ENCODE data around the gene FARP2.

Gene FARP2

GRCh38 chr2:241467777-241468475, 111.8 kb downstream of the FARP2 start:
- H3K27ac ChIP-seq (ENCODE audit: low read depth, low read length, poor library complexity, severe bottlenecking), result no peak overlapping the region
- no peaks in the 10 kb centered on the region for H3K9me2 ChIP-seq (ENCODE audit: low read depth, low read length)
- H4K20me1 ChIP-seq (ENCODE audit: insufficient read depth, low read length), result no peaks in the 10 kb centered on the region
- H3K9me3 ChIP-seq (ENCODE audit: low read length), result no peaks in the 10 kb centered on the region
- H3K4me2 ChIP-seq (ENCODE audit: low read length), result no peak overlapping the region
- H3K79me2 ChIP-seq (ENCODE audit: insufficient read depth, low read length), result no peaks in the 10 kb centered on the region
- H3K27me3 ChIP-seq (ENCODE audit: insufficient read depth, low read length), result 0 out of 2 replicates have a peak, but pooled peaks cover 6% of the 10 kb centered on the region
- H3K36me3 ChIP-seq (ENCODE audit: insufficient read depth, low read length), result no peaks in the 10 kb centered on the region
- H3F3A ChIP-seq (ENCODE audit: insufficient read depth, low read length), result no peaks in the 10 kb centered on the region
- H3K4me3 ChIP-seq (ENCODE audit: low read depth, low read length, poor library complexity, severe bottlenecking), result no peak overlapping the region
- no peaks in the 10 kb centered on the region for H3K4me1 ChIP-seq (ENCODE audit: insufficient read depth, low read length, severe bottlenecking)
- H3K9ac ChIP-seq (ENCODE audit: low read length), result no peak overlapping the region
- H2AFZ ChIP-seq (ENCODE audit: low read length), result no peak overlapping the region
- TF ChIP-seq CTCF (IDR thresholded peaks at IDR 0.05; ENCODE audit: low read length), result no peak
- no peak for TF ChIP-seq EZH2 (IDR thresholded peaks at IDR 0.05; ENCODE audit: borderline replicate concordance, low read length)

- Histone ChIP-seq H3K27ac (ENCODE audit: low read depth, low read length, poor library complexity, severe bottlenecking) (no peak overlapping the region), H3F3A (ENCODE audit: insufficient read depth, low read length) (no peaks in the 10 kb centered on the region), H3K9me3 (ENCODE audit: low read length) (no peaks in the 10 kb centered on the region), H2AFZ (ENCODE audit: low read length) (no peak overlapping the region), H3K79me2 (ENCODE audit: insufficient read depth, low read length) (no peaks in the 10 kb centered on the region), H3K4me2 (ENCODE audit: low read length) (no peak overlapping the region), H3K9ac (ENCODE audit: low read length) (no peak overlapping the region), H4K20me1 (ENCODE audit: insufficient read depth, low read length) (no peaks in the 10 kb centered on the region), H3K4me1 (ENCODE audit: insufficient read depth, low read length, severe bottlenecking) (no peaks in the 10 kb centered on the region), H3K9me2 (ENCODE audit: low read depth, low read length) (no peaks in the 10 kb centered on the region), H3K27me3 (ENCODE audit: insufficient read depth, low read length) (0 out of 2 replicates have a peak, but pooled peaks cover 6% of the 10 kb centered on the region), H3K4me3 (ENCODE audit: low read depth, low read length, poor library complexity, severe bottlenecking) (no peak overlapping the region), H3K36me3 (ENCODE audit: insufficient read depth, low read length) (no peaks in the 10 kb centered on the region)
- no peak for TF ChIP-seq CTCF (IDR thresholded peaks at IDR 0.05; ENCODE audit: low read length)
- no peak for TF ChIP-seq EZH2 (IDR thresholded peaks at IDR 0.05; ENCODE audit: borderline replicate concordance, low read length)
These were observed 112.3 kb downstream of the FARP2 start for GRCh38 chr2:241468476-241468781.

- Histone ChIP-seq H3K36me3 (ENCODE audit: insufficient read depth, low read length) (no peaks in the 10 kb centered on the region), H3K9me2 (ENCODE audit: low read depth, low read length) (no peaks in the 10 kb centered on the region), H3K4me1 (ENCODE audit: insufficient read depth, low read length, severe bottlenecking) (no peaks in the 10 kb centered on the region), H3K9me3 (ENCODE audit: low read length) (no peaks in the 10 kb centered on the region), H3K4me2 (ENCODE audit: low read length) (no peak overlapping the region), H3K27ac (ENCODE audit: low read depth, low read length, poor library complexity, severe bottlenecking) (no peak overlapping the region), H2AFZ (ENCODE audit: low read length) (no peak overlapping the region), H3K9ac (ENCODE audit: low read length) (no peak overlapping the region), H3K4me3 (ENCODE audit: low read depth, low read length, poor library complexity, severe bottlenecking) (no peak overlapping the region), H3F3A (ENCODE audit: insufficient read depth, low read length) (no peaks in the 10 kb centered on the region), H3K79me2 (ENCODE audit: insufficient read depth, low read length) (no peaks in the 10 kb centered on the region), H4K20me1 (ENCODE audit: insufficient read depth, low read length) (no peaks in the 10 kb centered on the region), H3K27me3 (ENCODE audit: insufficient read depth, low read length) (0 out of 2 replicates have a peak, but pooled peaks cover 6% of the 10 kb centered on the region)
- TF ChIP-seq CTCF (IDR thresholded peaks at IDR 0.05; ENCODE audit: low read length), result no peak
- TF ChIP-seq EZH2 (IDR thresholded peaks at IDR 0.05; ENCODE audit: borderline replicate concordance, low read length), result no peak
These were observed 113.7 kb downstream of the FARP2 start for GRCh38 chr2:241469746-241470145.
